K562 (cell line): ENCODE measurements around the gene SHC1. TPM values are rescaled to one million over a fixed set of nuclear protein-coding genes. Genes with fewer than 3 reads are reported as not detected.

Source experiments
- BDP1 ChIP-seq: IDR thresholded peaks from 3 replicates; pipeline ENCODE4 v1.6.1; 2011; ENCODE audit not compliant: insufficient read length, insufficient read depth
- ETV1 ChIP-seq: fragments of 450-650 bp; conservative IDR thresholded peaks from 2 replicates; pipeline ENCODE4 v1.6.1; 2016; ENCODE audit warnings: missing genetic modification characterization, control low read depth, low read depth, missing compliant biosample characterization
- HIVEP1 ChIP-seq: fragments of 250-450 bp; sonication (Bioruptor Pico); IDR thresholded peaks from 2 replicates; pipeline ENCODE4 v1.4.0; 2020; ENCODE audit warnings: mild to moderate bottlenecking
- HMGXB4 ChIP-seq: sonication (generic); formaldehyde crosslinking; IDR thresholded peaks from 2 replicates; pipeline ENCODE4 v1.8.1; 2023; ENCODE audit warnings: mild to moderate bottlenecking, missing genetic modification reagents
- HOXB6 ChIP-seq: fragments of 250-450 bp; sonication (Bioruptor Pico); IDR thresholded peaks from 2 replicates; pipeline ENCODE4 v1.5.1; 2022; ENCODE audit warnings: mild to moderate bottlenecking, borderline replicate concordance
- JUNB ChIP-seq: fragments of 450-650 bp; formaldehyde crosslinking; conservative IDR thresholded peaks from 2 replicates; pipeline ENCODE4 v1.4.0; 2020; ENCODE audit warnings: mild to moderate bottlenecking
- KLF10 ChIP-seq: fragments of 250-450 bp; sonication (Bioruptor Pico); IDR thresholded peaks from 2 replicates; pipeline ENCODE4 v1.6.1; 2021; ENCODE audit warnings: matching md5 sums
- LEF1 ChIP-seq: fragments of 450-650 bp; IDR thresholded peaks from 2 replicates; pipeline ENCODE4 v1.6.1; 2016; ENCODE audit warnings: mild to moderate bottlenecking
- MXI1 ChIP-seq: IDR thresholded peaks from 2 replicates; pipeline ENCODE4 v1.6.1; 2011; ENCODE audit warnings: low read depth, mild to moderate bottlenecking, improper control_type of control experiment, low read length
- NFE2L1 ChIP-seq: fragments of 450-650 bp; IDR thresholded peaks from 2 replicates; pipeline ENCODE4 v1.6.1; 2016; ENCODE audit warnings: missing genetic modification characterization, low read depth, mild to moderate bottlenecking, missing compliant biosample characterization, moderate library complexity, borderline replicate concordance
- NFXL1 ChIP-seq: fragments of 450-650 bp; formaldehyde crosslinking; IDR thresholded peaks from 2 replicates; pipeline ENCODE4 v1.4.0; 2021; ENCODE audit warnings: mild to moderate bottlenecking
- RFX5 ChIP-seq: IDR thresholded peaks from 2 replicates; pipeline ENCODE4 v1.6.1; 2011; ENCODE audit warnings: low read depth, mild to moderate bottlenecking, improper control_type of control experiment, low read length
- TEAD4 ChIP-seq, 2 experiments: sonication (generic) in 1 of 2; formaldehyde crosslinking in 1 of 2; IDR thresholded peaks; 2 replicates each; pipeline versions ENCODE4 v1.6.1 to v1.8.0; 2012 to 2022; ENCODE audit warnings: borderline replicate concordance in 1 of 2, inconsistent platforms in 1 of 2, low read length in 1 of 2, mild to moderate bottlenecking in 1 of 2, missing genetic modification reagents in 1 of 2
- ZBTB17 ChIP-seq: fragments of 450-650 bp; formaldehyde crosslinking; IDR thresholded peaks from 2 replicates; pipeline ENCODE4 v1.4.0; 2020; ENCODE audit warnings: mild to moderate bottlenecking
- ZKSCAN1 ChIP-seq: fragments of 150-350 bp; IDR thresholded peaks from 2 replicates; pipeline ENCODE4 v1.6.1; 2016; ENCODE audit warnings: low read depth, low read length
- ZNF274 ChIP-seq: IDR thresholded peaks from 2 replicates; pipeline ENCODE4 v1.6.1; 2011; ENCODE audit warnings: low read depth, mild to moderate bottlenecking, low read length, moderate library complexity, borderline replicate concordance
- ZNF507 ChIP-seq: conservative IDR thresholded peaks from 2 replicates; pipeline ENCODE4 v1.6.1; 2017; ENCODE audit warnings: missing genetic modification characterization, missing compliant biosample characterization
- polyA plus RNA-seq, 8 experiments: library from polyadenylated mRNA; depleted of rRNA in 4 of 8; stranded (reverse) in 5 of 8; unstranded in 3 of 8; fragments of >200 nt; fragmentation: Nextera tagmentation in 2 of 8; fragmentation: Illumina TruSeq in 1 of 8; extraction: Ambion mirVana in 2 of 8; extraction: Trizol in 1 of 8; gene quantifications; 2 replicates each; pipeline versions ENCODE4 v1.2.1 to v1.2.3, GENCODE V29; 2011 to 2014; ENCODE audit warnings: inconsistent platforms in 1 of 8, missing spikeins in 1 of 8
- total RNA-seq, 7 experiments: library from RNA; depleted of rRNA in 6 of 7; stranded (reverse); fragments of >200 nt in 6 of 7; fragmentation: Illumina TruSeq in 2 of 7; extraction: Trizol in 2 of 7; gene quantifications; 2 replicates each; pipeline versions ENCODE4 v1.2.1 to v1.2.3, GENCODE V29; 2011 to 2021; ENCODE audit warnings: low replicate concordance in 1 of 7
- TF ChIP-seq, protein P1 (sequence below): sonication (generic); formaldehyde crosslinking; IDR thresholded peaks from 2 replicates; pipeline ENCODE4 v1.8.0; 2022; ENCODE audit warnings: missing genetic modification reagents, mild to moderate bottlenecking, borderline replicate concordance
- TF ChIP-seq, protein P2 (sequence below): IDR thresholded peaks from 2 replicates; pipeline ENCODE4 v1.6.1; 2012; ENCODE audit warnings: low read depth, low read length, improper control_type of control experiment, borderline replicate concordance

The SHC1 gene
- total and polyA plus RNA-seq, 9 of the 15 experiments (the other 6 are each of a cell fraction or from before 2014, with no cell fraction given): 4.1 to 113 (median 51.9) TPM

- TF ChIP-seq, protein P1, sequence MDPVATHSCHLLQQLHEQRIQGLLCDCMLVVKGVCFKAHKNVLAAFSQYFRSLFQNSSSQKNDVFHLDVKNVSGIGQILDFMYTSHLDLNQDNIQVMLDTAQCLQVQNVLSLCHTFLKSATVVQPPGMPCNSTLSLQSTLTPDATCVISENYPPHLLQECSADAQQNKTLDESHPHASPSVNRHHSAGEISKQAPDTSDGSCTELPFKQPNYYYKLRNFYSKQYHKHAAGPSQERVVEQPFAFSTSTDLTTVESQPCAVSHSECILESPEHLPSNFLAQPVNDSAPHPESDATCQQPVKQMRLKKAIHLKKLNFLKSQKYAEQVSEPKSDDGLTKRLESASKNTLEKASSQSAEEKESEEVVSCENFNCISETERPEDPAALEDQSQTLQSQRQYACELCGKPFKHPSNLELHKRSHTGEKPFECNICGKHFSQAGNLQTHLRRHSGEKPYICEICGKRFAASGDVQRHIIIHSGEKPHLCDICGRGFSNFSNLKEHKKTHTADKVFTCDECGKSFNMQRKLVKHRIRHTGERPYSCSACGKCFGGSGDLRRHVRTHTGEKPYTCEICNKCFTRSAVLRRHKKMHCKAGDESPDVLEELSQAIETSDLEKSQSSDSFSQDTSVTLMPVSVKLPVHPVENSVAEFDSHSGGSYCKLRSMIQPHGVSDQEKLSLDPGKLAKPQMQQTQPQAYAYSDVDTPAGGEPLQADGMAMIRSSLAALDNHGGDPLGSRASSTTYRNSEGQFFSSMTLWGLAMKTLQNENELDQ (CRISPR knock-in tag): no peak
- TF ChIP-seq ZNF507 (no peak), NFXL1 (CRISPR knock-in tag) (no peak), ZNF274 (no peak), MXI1 (peak; percentile 50), HIVEP1 (CRISPR knock-in tag) (peak; percentile 26; the same call in 1 of the 2 replicates), JUNB (peak; percentile 58), NFE2L1 (no peak), ZBTB17 (CRISPR knock-in tag) (peak; percentile 83), KLF10 (CRISPR knock-in tag) (no peak), TEAD4 (IDR thresholded peaks at IDR 0.05; ENCODE audit: low read length) (no peak; the same call in 1 of the 2 replicates), TEAD4 (CRISPR knock-in tag; IDR thresholded peaks at IDR 0.05; ENCODE audit: borderline replicate concordance) (no peak), ZKSCAN1 (peak; percentile 40; the same call in 1 of the 2 replicates), HOXB6 (CRISPR knock-in tag) (no peak), LEF1 (peak; percentile 93), RFX5 (peak; percentile 48; the same call in 1 of the 2 replicates), ETV1 (peak; percentile 72), BDP1 (no peak), HMGXB4 (CRISPR knock-in tag) (no peak)
- TF ChIP-seq, protein P2, sequence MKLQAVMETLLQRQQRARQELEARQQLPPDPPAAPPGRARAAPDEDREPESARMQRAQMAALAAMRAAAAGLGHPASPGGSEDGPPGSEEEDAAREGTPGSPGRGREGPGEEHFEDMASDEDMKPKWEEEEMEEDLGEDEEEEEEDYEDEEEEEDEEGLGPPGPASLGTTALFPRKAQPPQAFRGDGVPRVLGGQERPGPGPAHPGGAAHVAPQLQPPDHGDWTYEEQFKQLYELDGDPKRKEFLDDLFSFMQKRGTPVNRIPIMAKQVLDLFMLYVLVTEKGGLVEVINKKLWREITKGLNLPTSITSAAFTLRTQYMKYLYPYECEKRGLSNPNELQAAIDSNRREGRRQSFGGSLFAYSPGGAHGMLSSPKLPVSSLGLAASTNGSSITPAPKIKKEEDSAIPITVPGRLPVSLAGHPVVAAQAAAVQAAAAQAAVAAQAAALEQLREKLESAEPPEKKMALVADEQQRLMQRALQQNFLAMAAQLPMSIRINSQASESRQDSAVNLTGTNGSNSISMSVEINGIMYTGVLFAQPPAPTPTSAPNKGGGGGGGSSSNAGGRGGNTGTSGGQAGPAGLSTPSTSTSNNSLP: no peak
Observed at GRCh38 chr1:155000726-155001424, 30.3 kb upstream of the SHC1 start (continued).
